ENCODE measurements around the gene DDX17.

DNA sequence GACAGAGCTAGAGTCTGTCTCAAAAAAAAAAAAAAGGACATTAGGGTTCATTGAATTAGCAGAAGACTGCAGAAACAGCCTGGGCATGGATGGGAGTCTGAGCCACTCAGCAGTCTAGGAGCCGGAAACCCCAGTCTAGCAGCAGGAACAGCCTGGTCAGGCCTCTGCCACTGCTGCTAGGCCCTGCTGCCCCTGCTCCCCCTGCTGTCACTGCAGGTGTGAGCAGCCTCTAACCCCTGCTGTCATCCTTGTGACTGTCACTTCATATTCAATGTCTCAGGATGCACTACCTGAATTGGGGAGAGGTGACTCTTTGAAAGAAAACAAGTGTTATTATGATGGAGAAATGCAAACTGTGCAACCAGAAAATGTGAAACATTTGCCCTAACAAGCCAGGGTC is 7.0 kb upstream of the DDX17 start:
- no peak for TF ChIP-seq POLR2A (IDR thresholded peaks at IDR 0.05)
- TF ChIP-seq, protein P1, sequence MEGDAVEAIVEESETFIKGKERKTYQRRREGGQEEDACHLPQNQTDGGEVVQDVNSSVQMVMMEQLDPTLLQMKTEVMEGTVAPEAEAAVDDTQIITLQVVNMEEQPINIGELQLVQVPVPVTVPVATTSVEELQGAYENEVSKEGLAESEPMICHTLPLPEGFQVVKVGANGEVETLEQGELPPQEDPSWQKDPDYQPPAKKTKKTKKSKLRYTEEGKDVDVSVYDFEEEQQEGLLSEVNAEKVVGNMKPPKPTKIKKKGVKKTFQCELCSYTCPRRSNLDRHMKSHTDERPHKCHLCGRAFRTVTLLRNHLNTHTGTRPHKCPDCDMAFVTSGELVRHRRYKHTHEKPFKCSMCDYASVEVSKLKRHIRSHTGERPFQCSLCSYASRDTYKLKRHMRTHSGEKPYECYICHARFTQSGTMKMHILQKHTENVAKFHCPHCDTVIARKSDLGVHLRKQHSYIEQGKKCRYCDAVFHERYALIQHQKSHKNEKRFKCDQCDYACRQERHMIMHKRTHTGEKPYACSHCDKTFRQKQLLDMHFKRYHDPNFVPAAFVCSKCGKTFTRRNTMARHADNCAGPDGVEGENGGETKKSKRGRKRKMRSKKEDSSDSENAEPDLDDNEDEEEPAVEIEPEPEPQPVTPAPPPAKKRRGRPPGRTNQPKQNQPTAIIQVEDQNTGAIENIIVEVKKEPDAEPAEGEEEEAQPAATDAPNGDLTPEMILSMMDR (IDR thresholded peaks at IDR 0.05 in 4 of 5, conservative IDR thresholded peaks at IDR 0.05 in 1 of 5), result no peak

Data from gastrocnemius medialis (tissue), 4 donors.